Fibroblast of lung (primary cell): ENCODE results near the gene MOCS2. TPM values are rescaled to one million over a fixed set of nuclear protein-coding genes. Genes with fewer than 3 reads are reported as not detected.
"Not testable (repeated sequence)": the region's sequence is repeated elsewhere in the genome, so short reads cannot be mapped to it uniquely, and the experiment has no call there.

ENCODE experiments used
- DNase-seq, 2 donors: peaks; one replicate each; pipeline versions ENCODE4 v3.0.0 to v3.0.0-alpha.2; 2010; ENCODE audit warnings: low read depth in 2 of 2
- H2AFZ ChIP-seq: 2 replicates; pipeline ENCODE4 v1.5.1; 2012; ENCODE audit warnings: low read length, control low read depth, inconsistent platforms
- H3K27ac ChIP-seq: 2 replicates; pipeline ENCODE4 v1.5.1; 2011; ENCODE audit warnings: low read length, control low read depth; ENCODE audit not compliant: insufficient read depth
- H3K27me3 ChIP-seq: 2 replicates; pipeline ENCODE4 v1.5.1; 2011; ENCODE audit warnings: mild to moderate bottlenecking, low read length; ENCODE audit not compliant: control insufficient read depth, insufficient read depth
- H3K36me3 ChIP-seq: 2 replicates; pipeline ENCODE4 v1.5.1; 2011; ENCODE audit warnings: low read length; ENCODE audit not compliant: control insufficient read depth, insufficient read depth
- H3K4me1 ChIP-seq: 2 replicates; pipeline ENCODE4 v1.5.1; 2011; ENCODE audit warnings: low read length; ENCODE audit not compliant: control insufficient read depth, insufficient read depth; ENCODE audit errors: extremely low read depth
- H3K4me2 ChIP-seq: 2 replicates; pipeline ENCODE4 v1.5.1; 2011; ENCODE audit warnings: low read length, control low read depth; ENCODE audit not compliant: insufficient read depth; ENCODE audit errors: extremely low read depth
- H3K4me3 ChIP-seq, 4 experiments: fragments of 200-600 bp in 1 of 4; sonication (generic) in 1 of 4; replicated peaks in 1 of 4; 2 replicates each; pipeline ENCODE4 v1.5.1; 2011 to 2016; ENCODE audit warnings: low read length in 4 of 4, low read depth in 3 of 4, mild to moderate bottlenecking in 3 of 4, control low read depth in 2 of 4, inconsistent platforms in 1 of 4, mixed read lengths in 1 of 4; ENCODE audit not compliant: insufficient read depth in 1 of 4; ENCODE audit errors: control extremely low read depth in 1 of 4
- H3K79me2 ChIP-seq: 2 replicates; pipeline ENCODE4 v1.5.1; 2012; ENCODE audit warnings: mild to moderate bottlenecking, low read length, inconsistent platforms; ENCODE audit not compliant: control insufficient read depth, insufficient read depth
- H3K9ac ChIP-seq: 2 replicates; pipeline ENCODE4 v1.5.1; 2011; ENCODE audit warnings: mild to moderate bottlenecking, low read length, control low read depth; ENCODE audit not compliant: insufficient read depth
- H3K9me3 ChIP-seq: 2 replicates; pipeline ENCODE4 v1.5.1; 2012; ENCODE audit warnings: low read depth, low read length; ENCODE audit not compliant: control insufficient read depth, insufficient read depth
- H4K20me1 ChIP-seq: 2 replicates; pipeline ENCODE4 v1.5.1; 2011; ENCODE audit warnings: low read length; ENCODE audit not compliant: control insufficient read depth, insufficient read depth; ENCODE audit errors: extremely low read depth
- EZH2 ChIP-seq: IDR thresholded peaks from 2 replicates; pipeline ENCODE4 v1.5.1; 2012; ENCODE audit warnings: low read length, control low read depth, mild to moderate bottlenecking; ENCODE audit errors: missing control alignments
- polyA plus RNA-seq, 2 donors: library from polyadenylated mRNA; depleted of rRNA in 1 of 2; stranded (reverse) in 1 of 2; unstranded in 1 of 2; fragments of >200 nt; gene quantifications; 2 replicates each; pipeline ENCODE4 v1.2.1, GENCODE V29; 2011 to 2012; ENCODE audit warnings: missing spikeins in 1 of 2
- total RNA-seq: library from RNA; depleted of rRNA; stranded (reverse); fragments of >200 nt; gene quantifications from 2 replicates; pipeline ENCODE4 v1.2.1, GENCODE V29; 2014
- TF ChIP-seq, protein P1 (sequence below), 2 donors: IDR thresholded peaks in 1 of 2; conservative IDR thresholded peaks in 1 of 2; 1 replicate in 1 of 2; 2 replicates in 1 of 2; pipeline ENCODE4 v1.5.1; 2011 to 2012; ENCODE audit warnings: low read length in 2 of 2, control low read depth in 1 of 2, inconsistent platforms in 1 of 2, low read depth in 1 of 2, mild to moderate bottlenecking in 1 of 2

The MOCS2 gene
- total and polyA plus RNA-seq, 2 donors (not counting 1 experiment from before 2014, with no cell fraction given): 44.4 to 122 TPM

DNA sequence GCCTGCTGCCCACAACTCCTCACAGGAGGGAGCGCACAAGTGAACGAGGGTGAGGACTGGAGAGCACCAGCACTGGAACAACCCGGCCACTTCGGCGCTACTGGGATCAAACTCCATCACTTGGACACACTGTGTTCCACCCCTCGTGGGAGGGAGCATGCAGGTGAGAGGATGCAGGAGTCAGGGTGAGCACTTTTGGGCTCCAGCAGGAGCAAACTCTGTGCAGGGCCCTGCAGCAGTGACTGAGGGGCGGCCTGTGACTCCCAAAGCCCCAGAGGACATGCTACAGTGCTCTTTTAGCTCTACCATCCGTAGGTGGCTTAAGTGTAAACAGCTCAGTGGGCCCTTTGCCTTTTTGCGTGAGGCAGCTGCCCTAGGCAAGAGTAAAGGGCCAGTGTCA, 4.4 kb upstream of the MOCS2 start:
- H3K27ac ChIP-seq: no peak overlapping the region
- H3K4me2 ChIP-seq: no peak overlapping the region
- H4K20me1 ChIP-seq: no peaks in the 10 kb centered on the region
- H2AFZ ChIP-seq: no peak overlapping the region
- no peaks in the 10 kb centered on the region for H3K36me3 ChIP-seq
- no peak for DNase-seq
- peaks cover 4% of the 10 kb centered on the region for H3K4me1 ChIP-seq
- TF ChIP-seq, protein P1, sequence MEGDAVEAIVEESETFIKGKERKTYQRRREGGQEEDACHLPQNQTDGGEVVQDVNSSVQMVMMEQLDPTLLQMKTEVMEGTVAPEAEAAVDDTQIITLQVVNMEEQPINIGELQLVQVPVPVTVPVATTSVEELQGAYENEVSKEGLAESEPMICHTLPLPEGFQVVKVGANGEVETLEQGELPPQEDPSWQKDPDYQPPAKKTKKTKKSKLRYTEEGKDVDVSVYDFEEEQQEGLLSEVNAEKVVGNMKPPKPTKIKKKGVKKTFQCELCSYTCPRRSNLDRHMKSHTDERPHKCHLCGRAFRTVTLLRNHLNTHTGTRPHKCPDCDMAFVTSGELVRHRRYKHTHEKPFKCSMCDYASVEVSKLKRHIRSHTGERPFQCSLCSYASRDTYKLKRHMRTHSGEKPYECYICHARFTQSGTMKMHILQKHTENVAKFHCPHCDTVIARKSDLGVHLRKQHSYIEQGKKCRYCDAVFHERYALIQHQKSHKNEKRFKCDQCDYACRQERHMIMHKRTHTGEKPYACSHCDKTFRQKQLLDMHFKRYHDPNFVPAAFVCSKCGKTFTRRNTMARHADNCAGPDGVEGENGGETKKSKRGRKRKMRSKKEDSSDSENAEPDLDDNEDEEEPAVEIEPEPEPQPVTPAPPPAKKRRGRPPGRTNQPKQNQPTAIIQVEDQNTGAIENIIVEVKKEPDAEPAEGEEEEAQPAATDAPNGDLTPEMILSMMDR (conservative IDR thresholded peaks at IDR 0.05 in 1 of 2, IDR thresholded peaks at IDR 0.05 in 1 of 2; ENCODE audit: low read depth in 1 of 2, low read length in 2 of 2): no peak
- no peak for TF ChIP-seq EZH2
- no peak overlapping the region for H3K4me3 ChIP-seq
- no peak overlapping the region for H3K9ac ChIP-seq
- no peaks in the 10 kb centered on the region for H3K9me3 ChIP-seq
- H3K79me2 ChIP-seq: peaks cover 4% of the 10 kb centered on the region
- H3K27me3 ChIP-seq: no peaks in the 10 kb centered on the region

DNA sequence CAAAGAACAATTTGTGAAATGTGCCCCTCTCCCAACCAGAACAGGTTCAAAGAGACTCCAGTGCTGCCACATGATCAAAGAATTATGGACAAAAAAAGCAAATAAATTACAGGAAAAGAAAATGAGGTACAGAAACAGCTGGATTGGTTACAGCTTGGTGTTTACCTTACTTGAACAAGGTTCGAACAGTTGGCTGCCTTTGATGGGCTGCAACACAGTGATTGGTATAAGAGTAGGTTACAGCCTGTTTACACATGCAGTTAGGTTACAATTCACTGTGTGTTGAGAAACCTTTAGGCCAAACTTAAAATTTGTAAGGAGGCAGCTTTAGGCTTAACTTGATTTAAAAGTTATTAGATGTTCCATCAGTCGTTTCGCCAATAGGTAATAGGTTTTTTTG, 3.4 kb upstream of the MOCS2 start:
- peaks cover 4% of the 10 kb centered on the region for H3K4me1 ChIP-seq
- no peaks in the 10 kb centered on the region for H3K9me3 ChIP-seq
- no peaks in the 10 kb centered on the region for H3K36me3 ChIP-seq
- H3K27me3 ChIP-seq: no peaks in the 10 kb centered on the region
- no peak overlapping the region for H3K9ac ChIP-seq
- H4K20me1 ChIP-seq: no peaks in the 10 kb centered on the region
- peaks cover 6% of the 10 kb centered on the region for H3K79me2 ChIP-seq
- H3K27ac ChIP-seq: no peak overlapping the region
- H3K4me2 ChIP-seq: no peak overlapping the region
- H2AFZ ChIP-seq: no peak overlapping the region
- TF ChIP-seq, protein P1 (conservative IDR thresholded peaks at IDR 0.05 in 1 of 2, IDR thresholded peaks at IDR 0.05 in 1 of 2; ENCODE audit: low read depth in 1 of 2, low read length in 2 of 2): no peak
- no peak for TF ChIP-seq EZH2
- H3K4me3 ChIP-seq: no peak overlapping the region
- DNase-seq: no peak

DNA sequence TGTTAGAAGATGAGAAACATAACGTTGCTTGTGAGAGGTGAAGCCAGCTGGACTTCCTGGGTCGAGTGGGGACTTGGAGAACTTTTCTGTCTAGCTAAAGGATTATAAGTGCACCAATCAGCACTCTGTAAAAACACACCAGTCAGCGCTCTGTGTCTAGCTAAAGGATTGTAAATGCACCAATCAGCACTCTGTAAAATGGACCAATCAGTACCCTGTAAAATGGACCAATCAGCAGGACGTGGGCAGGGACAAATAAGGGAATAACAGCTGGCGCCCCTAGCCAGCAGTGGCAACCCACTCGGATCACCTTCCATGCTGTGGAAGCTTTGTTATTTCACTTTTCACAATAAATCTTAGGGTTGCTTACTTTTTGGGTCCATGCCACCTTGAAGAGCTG, 2.8 kb upstream of the MOCS2 start:
- not testable (repeated sequence) for DNase-seq, H3K27ac ChIP-seq, H3K9me3 ChIP-seq, H3K27me3 ChIP-seq, H2AFZ ChIP-seq, H4K20me1 ChIP-seq, H3K79me2 ChIP-seq, H3K9ac ChIP-seq, H3K4me1 ChIP-seq, H3K4me3 ChIP-seq, H3K36me3 ChIP-seq, H3K4me2 ChIP-seq
